GM23338 (cell line): ENCODE results near the gene NLRP5. TPM values are rescaled to one million over a fixed set of nuclear protein-coding genes. Genes with fewer than 3 reads are reported as not detected.

Experiments
- ATAC-seq: fragments of 200-7000 bp; cut with Tn5 transposase; 3 replicates; pipeline ENCODE4 v1.9.1; 2020
- DNase-seq: peaks from one replicate; pipeline ENCODE4 v3.0.0-alpha.2; 2015; ENCODE audit warnings: low spot score
- H2AFZ ChIP-seq: fragments of 200-600 bp; sonication (generic); 2 replicates; pipeline ENCODE4 v1.8.0; 2016; ENCODE audit warnings: antibody characterized with exemption, mild to moderate bottlenecking, moderate library complexity
- H3F3A ChIP-seq: fragments of 200-600 bp; sonication (generic); replicated peaks from 2 replicates; pipeline ENCODE4 v1.8.0; 2017; ENCODE audit warnings: antibody characterized with exemption, mixed run types, low read depth
- H3K27ac ChIP-seq: fragments of 200-600 bp; sonication (generic); 2 replicates; pipeline ENCODE4 v1.6.1; 2016; ENCODE audit warnings: low read depth
- H3K27me3 ChIP-seq: fragments of 200-600 bp; sonication (generic); 2 replicates; pipeline ENCODE4 v1.8.0; 2016; ENCODE audit warnings: mild to moderate bottlenecking, mixed run types, moderate library complexity; ENCODE audit not compliant: insufficient read depth
- H3K36me3 ChIP-seq: fragments of 200-600 bp; sonication (generic); 2 replicates; pipeline ENCODE4 v1.8.0; 2016; ENCODE audit warnings: mild to moderate bottlenecking; ENCODE audit not compliant: insufficient read depth
- H3K4me1 ChIP-seq: fragments of 200-600 bp; sonication (generic); 2 replicates; pipeline ENCODE4 v1.8.0; 2016; ENCODE audit warnings: mild to moderate bottlenecking, moderate library complexity; ENCODE audit not compliant: insufficient read depth
- H3K4me2 ChIP-seq: fragments of 200-600 bp; sonication (generic); 2 replicates; pipeline ENCODE4 v1.7.1; 2017; ENCODE audit warnings: mixed run types
- H3K4me3 ChIP-seq: fragments of 200-600 bp; sonication (generic); 2 replicates; pipeline ENCODE4 v1.6.1; 2016; ENCODE audit warnings: mixed run types
- H3K79me2 ChIP-seq: fragments of 200-600 bp; sonication (generic); replicated peaks from 2 replicates; pipeline ENCODE4 v1.8.0; 2017; ENCODE audit warnings: mild to moderate bottlenecking; ENCODE audit not compliant: insufficient read depth
- H3K9me2 ChIP-seq: fragments of 200-600 bp; sonication (generic); 2 replicates; pipeline ENCODE4 v1.8.0; 2017; ENCODE audit not compliant: insufficient read depth
- H4K20me1 ChIP-seq: fragments of 200-600 bp; sonication (generic); replicated peaks from 2 replicates; pipeline ENCODE4 v1.8.0; 2017; ENCODE audit warnings: mild to moderate bottlenecking; ENCODE audit not compliant: insufficient read depth
- H3K27ac Mint-ChIP-seq: 2 replicates; pipeline ENCODE4 v1.8.0; 2020; ENCODE audit warnings: inconsistent platforms, mild to moderate bottlenecking, moderate library complexity, mixed read lengths
- H3K27me3 Mint-ChIP-seq: 3 replicates; pipeline ENCODE4 v1.8.0; 2022; ENCODE audit warnings: low read depth, mild to moderate bottlenecking, moderate library complexity, mixed read lengths, inconsistent platforms; ENCODE audit not compliant: insufficient read depth, poor library complexity
- H3K36me3 Mint-ChIP-seq: 3 replicates; pipeline ENCODE4 v1.8.0; 2021; ENCODE audit warnings: low read depth, mild to moderate bottlenecking, inconsistent platforms, moderate library complexity, mixed read lengths
- H3K4me1 Mint-ChIP-seq: 3 replicates; pipeline ENCODE4 v1.8.0; 2020; ENCODE audit warnings: mild to moderate bottlenecking, inconsistent platforms, mixed read lengths
- H3K4me3 Mint-ChIP-seq: 3 replicates; pipeline ENCODE4 v1.8.0; 2021; ENCODE audit warnings: moderate library complexity, mild to moderate bottlenecking, inconsistent platforms, mixed read lengths
- H3K9me3 Mint-ChIP-seq: 3 replicates; pipeline ENCODE4 v1.8.0; 2020; ENCODE audit warnings: moderate library complexity, mild to moderate bottlenecking, inconsistent platforms, mixed read lengths
- CREB1 ChIP-seq: fragments of 250-450 bp; sonication (Bioruptor Pico); IDR thresholded peaks from 2 replicates; pipeline ENCODE4 v1.5.0; 2020; ENCODE audit warnings: low read depth, mild to moderate bottlenecking, moderate library complexity
- EZH2 ChIP-seq: fragments of 200-600 bp; sonication (generic); IDR thresholded peaks from one replicate; pipeline ENCODE4 v1.8.0; 2017; ENCODE audit warnings: antibody characterized with exemption, mild to moderate bottlenecking, low read depth; ENCODE audit not compliant: unreplicated experiment
- EZH2phosphoT487 ChIP-seq: fragments of 200-600 bp; sonication (generic); IDR thresholded peaks from one replicate; pipeline ENCODE4 v1.8.1; 2018; ENCODE audit warnings: antibody characterized with exemption; ENCODE audit not compliant: unreplicated experiment
- JUNB ChIP-seq: IDR thresholded peaks from one replicate; pipeline ENCODE4 v1.6.1; 2016; ENCODE audit warnings: antibody characterized with exemption; ENCODE audit not compliant: unreplicated experiment
- NANOG ChIP-seq: IDR thresholded peaks from 2 replicates; pipeline ENCODE4 v1.6.1; 2016; ENCODE audit warnings: antibody characterized with exemption, borderline replicate concordance
- POLR2AphosphoS5 ChIP-seq: IDR thresholded peaks from 2 replicates; pipeline ENCODE4 v1.6.1; 2016; ENCODE audit warnings: antibody characterized with exemption, low read depth
- STAT1 ChIP-seq: IDR thresholded peaks from one replicate; pipeline ENCODE4 v1.6.1; 2016; ENCODE audit warnings: antibody characterized with exemption; ENCODE audit not compliant: unreplicated experiment
- ZNF114 ChIP-seq: fragments of 250-450 bp; sonication (Bioruptor Pico); IDR thresholded peaks from 2 replicates; pipeline ENCODE4 v1.5.0; 2020; ENCODE audit warnings: mild to moderate bottlenecking, moderate library complexity
- ZNF331 ChIP-seq: fragments of 250-450 bp; sonication (Bioruptor Pico); IDR thresholded peaks from 2 replicates; pipeline ENCODE4 v1.5.0; 2020; ENCODE audit warnings: low read depth, mild to moderate bottlenecking, moderate library complexity
- polyA plus RNA-seq: library from polyadenylated mRNA; unstranded; fragments of >200 nt; fragmentation: Nextera tagmentation; extraction: Ambion mirVana; gene quantifications from 2 replicates; pipeline ENCODE4 v1.2.1, GENCODE V29; 2016
- total RNA-seq: library from RNA; depleted of rRNA; stranded (reverse); fragments of >200 nt; shearing (Covaris generic); gene quantifications from 2 replicates; pipeline ENCODE4 v1.2.3, GENCODE V29; 2014
- TF ChIP-seq, protein P1 (sequence below): IDR thresholded peaks from 2 replicates; pipeline ENCODE4 v1.6.1; 2016; ENCODE audit warnings: antibody characterized with exemption
- TF ChIP-seq, protein P2 (sequence below): fragments of 250-450 bp; sonication (Bioruptor Pico); IDR thresholded peaks from 2 replicates; pipeline ENCODE4 v1.5.0; 2020; ENCODE audit warnings: mild to moderate bottlenecking, moderate library complexity
- TF ChIP-seq, protein P3 (sequence below), 2 experiments: fragments of 200-600 bp in 1 of 2; sonication (generic) in 1 of 2; conservative IDR thresholded peaks; 2 replicates each; pipeline versions ENCODE4 v1.5.1 to v1.6.1; 2016 to 2017; ENCODE audit warnings: antibody characterized with exemption in 2 of 2, low read depth in 2 of 2, mild to moderate bottlenecking in 2 of 2, moderate library complexity in 1 of 2
- TF ChIP-seq, protein P4 (sequence below): IDR thresholded peaks from one replicate; pipeline ENCODE4 v1.6.1; 2018; ENCODE audit warnings: antibody characterized with exemption; ENCODE audit not compliant: unreplicated experiment

The NLRP5 gene
- total and polyA plus RNA-seq, 2 experiments from 2014 or later = not detected

DNA sequence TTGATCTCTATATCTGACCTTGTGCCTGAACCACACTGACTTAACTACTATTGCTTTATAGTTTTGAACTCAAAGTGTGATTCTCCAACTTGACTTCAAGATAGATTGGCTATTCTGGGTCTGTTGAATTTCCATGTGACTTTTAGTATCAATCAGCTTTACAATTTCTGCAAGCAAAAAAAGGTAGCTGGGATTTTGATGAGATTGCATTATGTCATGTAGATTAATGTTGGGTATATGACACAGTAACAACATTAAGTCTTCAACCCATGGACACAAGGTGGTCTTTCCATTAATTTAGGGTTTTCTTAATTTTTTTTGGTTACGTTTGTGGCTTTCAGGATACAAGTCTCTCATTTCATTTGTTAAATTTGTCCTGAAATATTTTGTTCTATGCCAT lies 28.2 kb downstream of the NLRP5 start:
- TF ChIP-seq, protein P1, sequence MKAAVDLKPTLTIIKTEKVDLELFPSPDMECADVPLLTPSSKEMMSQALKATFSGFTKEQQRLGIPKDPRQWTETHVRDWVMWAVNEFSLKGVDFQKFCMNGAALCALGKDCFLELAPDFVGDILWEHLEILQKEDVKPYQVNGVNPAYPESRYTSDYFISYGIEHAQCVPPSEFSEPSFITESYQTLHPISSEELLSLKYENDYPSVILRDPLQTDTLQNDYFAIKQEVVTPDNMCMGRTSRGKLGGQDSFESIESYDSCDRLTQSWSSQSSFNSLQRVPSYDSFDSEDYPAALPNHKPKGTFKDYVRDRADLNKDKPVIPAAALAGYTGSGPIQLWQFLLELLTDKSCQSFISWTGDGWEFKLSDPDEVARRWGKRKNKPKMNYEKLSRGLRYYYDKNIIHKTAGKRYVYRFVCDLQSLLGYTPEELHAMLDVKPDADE = no peak
- TF ChIP-seq EZH2 (no peak), STAT1 (no peak), POLR2AphosphoS5 (no peak), ZNF114 (CRISPR knock-in tag) (no peak), JUNB (no peak), CREB1 (CRISPR knock-in tag) (no peak), EZH2phosphoT487 (no peak), ZNF331 (CRISPR knock-in tag) (no peak), NANOG (no peak)
- TF ChIP-seq, protein P2, sequence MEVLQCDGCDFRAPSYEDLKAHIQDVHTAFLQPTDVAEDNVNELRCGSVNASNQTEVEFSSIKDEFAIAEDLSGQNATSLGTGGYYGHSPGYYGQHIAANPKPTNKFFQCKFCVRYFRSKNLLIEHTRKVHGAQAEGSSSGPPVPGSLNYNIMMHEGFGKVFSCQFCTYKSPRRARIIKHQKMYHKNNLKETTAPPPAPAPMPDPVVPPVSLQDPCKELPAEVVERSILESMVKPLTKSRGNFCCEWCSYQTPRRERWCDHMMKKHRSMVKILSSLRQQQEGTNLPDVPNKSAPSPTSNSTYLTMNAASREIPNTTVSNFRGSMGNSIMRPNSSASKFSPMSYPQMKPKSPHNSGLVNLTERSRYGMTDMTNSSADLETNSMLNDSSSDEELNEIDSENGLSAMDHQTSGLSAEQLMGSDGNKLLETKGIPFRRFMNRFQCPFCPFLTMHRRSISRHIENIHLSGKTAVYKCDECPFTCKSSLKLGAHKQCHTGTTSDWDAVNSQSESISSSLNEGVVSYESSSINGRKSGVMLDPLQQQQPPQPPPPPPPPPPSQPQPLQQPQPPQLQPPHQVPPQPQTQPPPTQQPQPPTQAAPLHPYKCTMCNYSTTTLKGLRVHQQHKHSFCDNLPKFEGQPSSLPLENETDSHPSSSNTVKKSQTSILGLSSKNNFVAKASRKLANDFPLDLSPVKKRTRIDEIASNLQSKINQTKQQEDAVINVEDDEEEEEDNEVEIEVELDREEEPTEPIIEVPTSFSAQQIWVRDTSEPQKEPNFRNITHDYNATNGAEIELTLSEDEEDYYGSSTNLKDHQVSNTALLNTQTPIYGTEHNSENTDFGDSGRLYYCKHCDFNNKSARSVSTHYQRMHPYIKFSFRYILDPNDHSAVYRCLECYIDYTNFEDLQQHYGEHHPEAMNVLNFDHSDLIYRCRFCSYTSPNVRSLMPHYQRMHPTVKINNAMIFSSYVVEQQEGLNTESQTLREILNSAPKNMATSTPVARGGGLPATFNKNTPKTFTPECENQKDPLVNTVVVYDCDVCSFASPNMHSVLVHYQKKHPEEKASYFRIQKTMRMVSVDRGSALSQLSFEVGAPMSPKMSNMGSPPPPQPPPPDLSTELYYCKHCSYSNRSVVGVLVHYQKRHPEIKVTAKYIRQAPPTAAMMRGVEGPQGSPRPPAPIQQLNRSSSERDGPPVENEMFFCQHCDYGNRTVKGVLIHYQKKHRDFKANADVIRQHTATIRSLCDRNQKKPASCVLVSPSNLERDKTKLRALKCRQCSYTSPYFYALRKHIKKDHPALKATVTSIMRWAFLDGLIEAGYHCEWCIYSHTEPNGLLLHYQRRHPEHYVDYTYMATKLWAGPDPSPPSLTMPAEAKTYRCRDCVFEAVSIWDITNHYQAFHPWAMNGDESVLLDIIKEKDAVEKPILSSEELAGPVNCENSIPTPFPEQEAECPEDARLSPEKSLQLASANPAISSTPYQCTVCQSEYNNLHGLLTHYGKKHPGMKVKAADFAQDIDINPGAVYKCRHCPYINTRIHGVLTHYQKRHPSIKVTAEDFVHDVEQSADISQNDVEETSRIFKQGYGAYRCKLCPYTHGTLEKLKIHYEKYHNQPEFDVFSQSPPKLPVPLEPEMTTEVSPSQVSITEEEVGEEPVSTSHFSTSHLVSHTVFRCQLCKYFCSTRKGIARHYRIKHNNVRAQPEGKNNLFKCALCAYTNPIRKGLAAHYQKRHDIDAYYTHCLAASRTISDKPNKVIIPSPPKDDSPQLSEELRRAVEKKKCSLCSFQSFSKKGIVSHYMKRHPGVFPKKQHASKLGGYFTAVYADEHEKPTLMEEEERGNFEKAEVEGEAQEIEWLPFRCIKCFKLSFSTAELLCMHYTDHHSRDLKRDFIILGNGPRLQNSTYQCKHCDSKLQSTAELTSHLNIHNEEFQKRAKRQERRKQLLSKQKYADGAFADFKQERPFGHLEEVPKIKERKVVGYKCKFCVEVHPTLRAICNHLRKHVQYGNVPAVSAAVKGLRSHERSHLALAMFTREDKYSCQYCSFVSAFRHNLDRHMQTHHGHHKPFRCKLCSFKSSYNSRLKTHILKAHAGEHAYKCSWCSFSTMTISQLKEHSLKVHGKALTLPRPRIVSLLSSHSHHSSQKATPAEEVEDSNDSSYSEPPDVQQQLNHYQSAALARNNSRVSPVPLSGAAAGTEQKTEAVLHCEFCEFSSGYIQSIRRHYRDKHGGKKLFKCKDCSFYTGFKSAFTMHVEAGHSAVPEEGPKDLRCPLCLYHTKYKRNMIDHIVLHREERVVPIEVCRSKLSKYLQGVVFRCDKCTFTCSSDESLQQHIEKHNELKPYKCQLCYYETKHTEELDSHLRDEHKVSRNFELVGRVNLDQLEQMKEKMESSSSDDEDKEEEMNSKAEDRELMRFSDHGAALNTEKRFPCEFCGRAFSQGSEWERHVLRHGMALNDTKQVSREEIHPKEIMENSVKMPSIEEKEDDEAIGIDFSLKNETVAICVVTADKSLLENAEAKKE (CRISPR knock-in tag) = no peak
- TF ChIP-seq, protein P3, sequence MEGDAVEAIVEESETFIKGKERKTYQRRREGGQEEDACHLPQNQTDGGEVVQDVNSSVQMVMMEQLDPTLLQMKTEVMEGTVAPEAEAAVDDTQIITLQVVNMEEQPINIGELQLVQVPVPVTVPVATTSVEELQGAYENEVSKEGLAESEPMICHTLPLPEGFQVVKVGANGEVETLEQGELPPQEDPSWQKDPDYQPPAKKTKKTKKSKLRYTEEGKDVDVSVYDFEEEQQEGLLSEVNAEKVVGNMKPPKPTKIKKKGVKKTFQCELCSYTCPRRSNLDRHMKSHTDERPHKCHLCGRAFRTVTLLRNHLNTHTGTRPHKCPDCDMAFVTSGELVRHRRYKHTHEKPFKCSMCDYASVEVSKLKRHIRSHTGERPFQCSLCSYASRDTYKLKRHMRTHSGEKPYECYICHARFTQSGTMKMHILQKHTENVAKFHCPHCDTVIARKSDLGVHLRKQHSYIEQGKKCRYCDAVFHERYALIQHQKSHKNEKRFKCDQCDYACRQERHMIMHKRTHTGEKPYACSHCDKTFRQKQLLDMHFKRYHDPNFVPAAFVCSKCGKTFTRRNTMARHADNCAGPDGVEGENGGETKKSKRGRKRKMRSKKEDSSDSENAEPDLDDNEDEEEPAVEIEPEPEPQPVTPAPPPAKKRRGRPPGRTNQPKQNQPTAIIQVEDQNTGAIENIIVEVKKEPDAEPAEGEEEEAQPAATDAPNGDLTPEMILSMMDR (conservative IDR thresholded peaks at IDR 0.05; ENCODE audit: low read depth in 2 of 2) = no peak
- TF ChIP-seq, protein P4, sequence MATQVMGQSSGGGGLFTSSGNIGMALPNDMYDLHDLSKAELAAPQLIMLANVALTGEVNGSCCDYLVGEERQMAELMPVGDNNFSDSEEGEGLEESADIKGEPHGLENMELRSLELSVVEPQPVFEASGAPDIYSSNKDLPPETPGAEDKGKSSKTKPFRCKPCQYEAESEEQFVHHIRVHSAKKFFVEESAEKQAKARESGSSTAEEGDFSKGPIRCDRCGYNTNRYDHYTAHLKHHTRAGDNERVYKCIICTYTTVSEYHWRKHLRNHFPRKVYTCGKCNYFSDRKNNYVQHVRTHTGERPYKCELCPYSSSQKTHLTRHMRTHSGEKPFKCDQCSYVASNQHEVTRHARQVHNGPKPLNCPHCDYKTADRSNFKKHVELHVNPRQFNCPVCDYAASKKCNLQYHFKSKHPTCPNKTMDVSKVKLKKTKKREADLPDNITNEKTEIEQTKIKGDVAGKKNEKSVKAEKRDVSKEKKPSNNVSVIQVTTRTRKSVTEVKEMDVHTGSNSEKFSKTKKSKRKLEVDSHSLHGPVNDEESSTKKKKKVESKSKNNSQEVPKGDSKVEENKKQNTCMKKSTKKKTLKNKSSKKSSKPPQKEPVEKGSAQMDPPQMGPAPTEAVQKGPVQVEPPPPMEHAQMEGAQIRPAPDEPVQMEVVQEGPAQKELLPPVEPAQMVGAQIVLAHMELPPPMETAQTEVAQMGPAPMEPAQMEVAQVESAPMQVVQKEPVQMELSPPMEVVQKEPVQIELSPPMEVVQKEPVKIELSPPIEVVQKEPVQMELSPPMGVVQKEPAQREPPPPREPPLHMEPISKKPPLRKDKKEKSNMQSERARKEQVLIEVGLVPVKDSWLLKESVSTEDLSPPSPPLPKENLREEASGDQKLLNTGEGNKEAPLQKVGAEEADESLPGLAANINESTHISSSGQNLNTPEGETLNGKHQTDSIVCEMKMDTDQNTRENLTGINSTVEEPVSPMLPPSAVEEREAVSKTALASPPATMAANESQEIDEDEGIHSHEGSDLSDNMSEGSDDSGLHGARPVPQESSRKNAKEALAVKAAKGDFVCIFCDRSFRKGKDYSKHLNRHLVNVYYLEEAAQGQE = no peak
- Histone ChIP-seq H3K4me1 (no peaks in the 10 kb centered on the region), H3K4me2 (no peak overlapping the region), H2AFZ (no peak overlapping the region), H3K9me2 (no peaks in the 10 kb centered on the region), H3K27me3 (no peaks in the 10 kb centered on the region), H3K79me2 (no peaks in the 10 kb centered on the region), H3K36me3 (0 out of 2 replicates have a peak, but pooled peaks cover 6% of the 10 kb centered on the region), H3F3A (no peaks in the 10 kb centered on the region), H4K20me1 (no peaks in the 10 kb centered on the region), H3K27ac (no peak overlapping the region), H3K4me3 (no peak overlapping the region)
- H3K27ac Mint-ChIP-seq = no peak overlapping the region
- peaks cover 20% of the 10 kb centered on the region for H3K36me3 Mint-ChIP-seq
- H3K4me3 Mint-ChIP-seq = no peak overlapping the region
- DNase-seq (no peak), ATAC-seq (no peak)
- peaks cover 97% of the 10 kb centered on the region for H3K9me3 Mint-ChIP-seq
- H3K27me3 Mint-ChIP-seq = peaks cover 5% of the 10 kb centered on the region
- no peaks in the 10 kb centered on the region for H3K4me1 Mint-ChIP-seq
